Vagina (tissue), 2 donors: ENCODE data around the gene CYB5R4. TPM values are rescaled to one million over a fixed set of nuclear protein-coding genes. Genes with fewer than 3 reads are reported as not detected.

ENCODE experiments used
- DNase-seq, 2 donors: peaks; one replicate each; pipeline ENCODE4 v3.0.0-alpha.2; 2017; ENCODE audit errors: extremely low spot score in 2 of 2
- H3K27ac ChIP-seq: fragments of 200-600 bp; sonication (generic); one replicate; pipeline ENCODE4 v1.5.1; 2019
- H3K27me3 ChIP-seq: fragments of 200-600 bp; sonication (generic); one replicate; pipeline ENCODE4 v1.5.1; 2019
- H3K36me3 ChIP-seq, 2 donors: fragments of 200-600 bp; sonication (generic); one replicate each; pipeline ENCODE4 v1.5.1; 2017 to 2019
- H3K4me1 ChIP-seq: fragments of 200-600 bp; sonication (generic); one replicate; pipeline ENCODE4 v1.5.1; 2019
- H3K4me3 ChIP-seq, 2 donors: fragments of 200-600 bp; sonication (generic); 1 replicate in 1 of 2; 2 replicates in 1 of 2; pipeline ENCODE4 v1.5.1; 2016 to 2019
- H3K9me3 ChIP-seq: fragments of 200-600 bp; sonication (generic); one replicate; pipeline ENCODE4 v1.5.1; 2019
- CTCF ChIP-seq, 3 experiments: fragments of 450-650 bp in 2 of 3; fragments of 200-600 bp in 1 of 3; sonication (generic) in 1 of 3; IDR thresholded peaks; one replicate each; pipeline ENCODE4 v1.5.1; 2017 to 2019; ENCODE audit warnings: antibody characterized with exemption in 3 of 3, mild to moderate bottlenecking in 2 of 3, moderate library complexity in 2 of 3
- POLR2A ChIP-seq, 2 donors: fragments of 450-650 bp; IDR thresholded peaks; one replicate each; pipeline ENCODE4 v1.6.1; 2017; ENCODE audit warnings: antibody characterized with exemption in 2 of 2, mild to moderate bottlenecking in 2 of 2, moderate library complexity in 2 of 2
- POLR2AphosphoS5 ChIP-seq, 2 donors: sonication (generic); formaldehyde crosslinking; IDR thresholded peaks; one replicate each; pipeline ENCODE4 v1.9.0; 2017; ENCODE audit warnings: antibody characterized with exemption in 2 of 2, mild to moderate bottlenecking in 2 of 2, low read depth in 1 of 2; ENCODE audit not compliant: insufficient read depth in 1 of 2
- intact Hi-C: fragments of 100-400 bp; cut with DNase I; formaldehyde crosslinking; loops from one replicate; pipeline ENCODE4 v1.15.1; 2023
- total RNA-seq: library from RNA; depleted of rRNA; stranded (reverse); fragments of >200 nt; gene quantifications from one replicate; pipeline ENCODE4 v1.2.3, GENCODE V29; 2016

Gene CYB5R4
- total RNA-seq, 1 donor from 2014 or later = 4.9 TPM

- Histone ChIP-seq H3K27me3 (no peaks in the 10 kb centered on the region), H3K9me3 (no peaks in the 10 kb centered on the region), H3K4me1 (no peaks in the 10 kb centered on the region), H3K36me3 (peaks cover 0 to 16% of the 10 kb centered on the region in 2 donors), H3K4me3 (no peak overlapping the region), H3K27ac (no peak overlapping the region)
- intact Hi-C loops = no loop called here
- TF ChIP-seq POLR2A (IDR thresholded peaks at IDR 0.05) (no peak), CTCF (IDR thresholded peaks at IDR 0.05) (no peak), POLR2AphosphoS5 (IDR thresholded peaks at IDR 0.05; ENCODE audit: insufficient read depth in 1 of 2, low read depth in 1 of 2) (no peak)
- no peak for DNase-seq
Measured at GRCh38 chr6:83952830-83953229, 93.3 kb downstream of the CYB5R4 start.

GRCh38 chr6:83954371-83954770 is 94.9 kb downstream of the CYB5R4 start:
- intact Hi-C loops = no loop called here
- H3K9me3 ChIP-seq = no peaks in the 10 kb centered on the region
- no peak for DNase-seq

GRCh38 chr6:83958241-83958685 is 98.8 kb downstream of the CYB5R4 start:
- H3K36me3 ChIP-seq = peaks cover 0 to 39% of the 10 kb centered on the region in 2 donors
- H3K4me3 ChIP-seq = no peak overlapping the region
- DNase-seq = no peak
- H3K4me1 ChIP-seq = no peaks in the 10 kb centered on the region
- no peaks in the 10 kb centered on the region for H3K27me3 ChIP-seq
- TF ChIP-seq CTCF (IDR thresholded peaks at IDR 0.05) (no peak), POLR2A (IDR thresholded peaks at IDR 0.05) (no peak), POLR2AphosphoS5 (IDR thresholded peaks at IDR 0.05; ENCODE audit: insufficient read depth in 1 of 2, low read depth in 1 of 2) (no peak)
- H3K9me3 ChIP-seq = no peaks in the 10 kb centered on the region
- H3K27ac ChIP-seq = no peak overlapping the region
- intact Hi-C loops = no loop called here

More at GRCh38 chr6:83954371-83954770, 94.9 kb downstream of the CYB5R4 start:
- TF ChIP-seq POLR2A (IDR thresholded peaks at IDR 0.05) = no peak
- no peak for TF ChIP-seq CTCF (IDR thresholded peaks at IDR 0.05)
- TF ChIP-seq POLR2AphosphoS5 (IDR thresholded peaks at IDR 0.05; ENCODE audit: insufficient read depth in 1 of 2, low read depth in 1 of 2) = no peak
- no peak overlapping the region for H3K27ac ChIP-seq
- no peak overlapping the region for H3K4me3 ChIP-seq
- no peaks in the 10 kb centered on the region for H3K27me3 ChIP-seq
- H3K36me3 ChIP-seq = peaks cover 0 to 21% of the 10 kb centered on the region in 2 donors
- no peaks in the 10 kb centered on the region for H3K4me1 ChIP-seq

GRCh38 chr6:83960664-83961063 is 101.2 kb downstream of the CYB5R4 start:
- intact Hi-C loops = no loop called here
- H3K9me3 ChIP-seq = no peaks in the 10 kb centered on the region
- H3K4me1 ChIP-seq = no peaks in the 10 kb centered on the region
- TF ChIP-seq POLR2AphosphoS5 (IDR thresholded peaks at IDR 0.05; ENCODE audit: insufficient read depth in 1 of 2, low read depth in 1 of 2) = no peak
- no peak for TF ChIP-seq POLR2A (IDR thresholded peaks at IDR 0.05)
- TF ChIP-seq CTCF (IDR thresholded peaks at IDR 0.05) = no peak
- no peak overlapping the region for H3K4me3 ChIP-seq
- no peak for DNase-seq
- H3K36me3 ChIP-seq = peaks cover 0 to 37% of the 10 kb centered on the region in 2 donors
- no peak overlapping the region for H3K27ac ChIP-seq
- no peaks in the 10 kb centered on the region for H3K27me3 ChIP-seq

- TF ChIP-seq POLR2AphosphoS5 (IDR thresholded peaks at IDR 0.05; ENCODE audit: insufficient read depth in 1 of 2, low read depth in 1 of 2) = no peak
- no peak for TF ChIP-seq CTCF (IDR thresholded peaks at IDR 0.05)
- TF ChIP-seq POLR2A (IDR thresholded peaks at IDR 0.05) = no peak
- no peak for DNase-seq
- no peaks in the 10 kb centered on the region for H3K4me1 ChIP-seq
- intact Hi-C loops = no loop called here
- no peaks in the 10 kb centered on the region for H3K27me3 ChIP-seq
- H3K9me3 ChIP-seq = peaks cover 13% of the 10 kb centered on the region
- H3K27ac ChIP-seq = no peak overlapping the region
- no peak overlapping the region for H3K4me3 ChIP-seq
- peaks cover 0 to 32% of the 10 kb centered on the region in 2 donors for H3K36me3 ChIP-seq
Measured at GRCh38 chr6:83962582-83962981, 103.1 kb downstream of the CYB5R4 start.
